Lower leg skin (tissue), 4 donors: ENCODE measurements around the gene MYO3B. TPM values are rescaled to one million over a fixed set of nuclear protein-coding genes. Genes with fewer than 3 reads are reported as not detected.

Source experiments
- DNase-seq, 2 donors: peaks; one replicate each; pipeline ENCODE4 v3.0.0-alpha.2; 2019; ENCODE audit warnings: low spot score in 2 of 2
- H3K4me3 ChIP-seq: fragments of 200-600 bp; sonication (generic); 2 replicates; pipeline ENCODE4 v1.5.1; 2017; ENCODE audit warnings: mild to moderate bottlenecking, low read depth; ENCODE audit not compliant: poor library complexity, severe bottlenecking
- POLR2A ChIP-seq, 2 donors: fragments of 450-650 bp; IDR thresholded peaks; one replicate each; pipeline ENCODE4 v1.6.1; 2016 to 2017; ENCODE audit warnings: antibody characterized with exemption in 2 of 2, mild to moderate bottlenecking in 1 of 2, moderate library complexity in 1 of 2
- WGBS, 2 donors: methylation state at CpG; one replicate each; pipeline ENCODE4 v1.1.5; 2018; 5-methylcytosine and 5-hydroxymethylcytosine counted together
- intact Hi-C: fragments of 100-400 bp; cut with DNase I; formaldehyde crosslinking; loops from one replicate; pipeline ENCODE4 v1.15.0; 2023; ENCODE audit warnings: low total_unique reads
- total RNA-seq, 4 donors: library from RNA; depleted of rRNA; stranded (reverse); fragments of >200 nt; gene quantifications; one replicate each; pipeline ENCODE4 v1.1.0, GENCODE V29; 2016
- TF ChIP-seq, protein P1 (sequence below), 3 donors: fragments of 450-650 bp; IDR thresholded peaks; one replicate each; pipeline ENCODE4 v1.5.1; 2016; ENCODE audit warnings: antibody characterized with exemption in 3 of 3, mild to moderate bottlenecking in 3 of 3, moderate library complexity in 2 of 3

Gene MYO3B
- total RNA-seq, 4 donors from 2014 or later, result 0.17 to 0.81 (median 0.66) TPM

DNA sequence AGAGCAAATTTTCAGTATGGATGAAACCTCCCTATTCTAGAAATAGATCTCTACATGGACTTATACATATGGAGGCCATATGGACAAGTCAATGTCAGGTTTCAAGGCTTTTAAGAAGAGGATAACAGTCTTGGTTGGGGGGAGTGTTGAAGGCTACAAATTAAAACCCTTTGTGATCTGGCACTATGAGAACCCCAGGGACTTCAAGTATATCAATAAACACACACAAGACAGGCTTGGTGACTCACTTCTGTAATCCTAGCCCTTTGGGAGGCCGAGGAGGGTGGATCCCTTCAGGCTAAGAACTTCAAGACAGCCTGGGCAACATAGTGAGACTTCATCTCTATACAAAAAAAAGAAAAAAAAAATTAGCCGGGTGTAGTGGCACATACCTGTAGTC is 410.0 kb downstream of the MYO3B start:
- TF ChIP-seq POLR2A (IDR thresholded peaks at IDR 0.05), result no peak
- TF ChIP-seq, protein P1, sequence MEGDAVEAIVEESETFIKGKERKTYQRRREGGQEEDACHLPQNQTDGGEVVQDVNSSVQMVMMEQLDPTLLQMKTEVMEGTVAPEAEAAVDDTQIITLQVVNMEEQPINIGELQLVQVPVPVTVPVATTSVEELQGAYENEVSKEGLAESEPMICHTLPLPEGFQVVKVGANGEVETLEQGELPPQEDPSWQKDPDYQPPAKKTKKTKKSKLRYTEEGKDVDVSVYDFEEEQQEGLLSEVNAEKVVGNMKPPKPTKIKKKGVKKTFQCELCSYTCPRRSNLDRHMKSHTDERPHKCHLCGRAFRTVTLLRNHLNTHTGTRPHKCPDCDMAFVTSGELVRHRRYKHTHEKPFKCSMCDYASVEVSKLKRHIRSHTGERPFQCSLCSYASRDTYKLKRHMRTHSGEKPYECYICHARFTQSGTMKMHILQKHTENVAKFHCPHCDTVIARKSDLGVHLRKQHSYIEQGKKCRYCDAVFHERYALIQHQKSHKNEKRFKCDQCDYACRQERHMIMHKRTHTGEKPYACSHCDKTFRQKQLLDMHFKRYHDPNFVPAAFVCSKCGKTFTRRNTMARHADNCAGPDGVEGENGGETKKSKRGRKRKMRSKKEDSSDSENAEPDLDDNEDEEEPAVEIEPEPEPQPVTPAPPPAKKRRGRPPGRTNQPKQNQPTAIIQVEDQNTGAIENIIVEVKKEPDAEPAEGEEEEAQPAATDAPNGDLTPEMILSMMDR (IDR thresholded peaks at IDR 0.05), result no peak
- WGBS, 2 donors, result 54 to 57% methylated on average over 2 of the region's 2 CpGs
- no peak overlapping the region for H3K4me3 ChIP-seq
- DNase-seq, result peak in 1 of 2 donors; percentile 42
- intact Hi-C loops, result no loop called here

DNA sequence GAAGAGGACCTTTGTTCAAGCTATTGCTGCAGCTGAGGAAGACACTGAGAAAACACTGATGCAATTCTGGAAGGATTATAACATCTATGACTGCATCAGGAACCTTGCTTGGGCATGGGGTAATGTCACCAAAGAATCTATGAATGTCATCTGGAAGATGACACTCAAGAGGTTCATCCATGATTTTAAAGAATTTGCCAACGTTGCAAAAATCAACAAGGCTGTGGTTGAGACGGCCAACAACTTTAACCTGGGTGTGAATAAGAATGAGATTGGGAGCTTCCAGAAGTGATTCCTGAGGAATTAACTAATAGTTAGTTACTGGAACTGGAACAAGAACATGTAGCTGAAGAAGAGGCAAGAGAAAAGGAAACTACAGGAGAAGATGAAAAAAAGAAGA is 410.8 kb downstream of the MYO3B start:
- TF ChIP-seq, protein P1 (IDR thresholded peaks at IDR 0.05), result no peak
- no peak for TF ChIP-seq POLR2A (IDR thresholded peaks at IDR 0.05)
- intact Hi-C loops, result no loop called here
- 66 to 81% methylated on average over 2 of the region's 2 CpGs for WGBS, 2 donors

DNA sequence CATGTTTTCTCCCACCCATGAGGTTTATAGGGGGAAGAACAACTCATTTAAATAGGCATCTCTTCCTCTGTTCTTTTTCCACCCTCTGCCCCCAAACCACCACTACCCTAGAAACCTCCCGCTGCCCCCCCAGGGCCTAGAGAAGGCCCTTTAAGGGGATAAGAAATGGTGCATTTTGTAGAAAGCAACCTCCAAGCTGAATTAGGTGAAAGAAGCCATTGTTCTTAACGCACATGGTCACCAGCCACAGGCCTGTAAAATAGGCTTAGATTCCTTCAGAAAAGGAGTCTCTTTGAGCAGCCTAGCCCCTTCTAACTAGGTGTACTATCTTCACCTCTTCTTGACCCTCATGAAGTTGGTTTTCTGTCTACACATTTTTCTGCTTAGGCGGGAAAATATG is 418.6 kb downstream of the MYO3B start:
- no peak for DNase-seq
- 87 to 92% methylated on average over 3 of the region's 3 CpGs for WGBS, 2 donors
- TF ChIP-seq, protein P1 (IDR thresholded peaks at IDR 0.05), result no peak
- no peak for TF ChIP-seq POLR2A (IDR thresholded peaks at IDR 0.05)
- intact Hi-C loops, result no loop called here
- no peak overlapping the region for H3K4me3 ChIP-seq

More for the DNA sequence above, 410.8 kb downstream of the MYO3B start:
- H3K4me3 ChIP-seq, result no peak overlapping the region
- DNase-seq, result no peak

DNA sequence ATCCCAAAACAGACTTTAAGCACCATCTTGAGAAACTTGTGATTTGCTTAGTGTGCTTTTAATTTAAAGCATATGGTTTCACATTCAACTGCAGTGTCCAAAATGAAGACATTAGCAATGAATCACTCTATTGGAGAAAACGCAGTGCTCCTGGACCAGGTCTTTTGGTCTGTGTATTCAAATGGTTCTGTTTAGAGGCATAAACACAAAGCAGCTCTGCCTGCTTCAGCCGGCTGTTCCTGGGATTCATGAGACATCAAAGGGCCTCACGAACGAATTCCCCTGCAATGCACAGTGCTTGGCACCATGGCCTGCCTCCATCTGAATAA is 420.1 kb downstream of the MYO3B start:
- peak in 1 of 2 donors; percentile 29 for DNase-seq
- intact Hi-C loops, result no loop called here
- H3K4me3 ChIP-seq, result no peak overlapping the region
- 64 to 69% methylated on average over 4 of the region's 4 CpGs for whole genome bisulfite sequencing, 2 donors
- no peak for TF ChIP-seq POLR2A (IDR thresholded peaks at IDR 0.05)
- TF ChIP-seq, protein P1 (IDR thresholded peaks at IDR 0.05), result no peak

DNA sequence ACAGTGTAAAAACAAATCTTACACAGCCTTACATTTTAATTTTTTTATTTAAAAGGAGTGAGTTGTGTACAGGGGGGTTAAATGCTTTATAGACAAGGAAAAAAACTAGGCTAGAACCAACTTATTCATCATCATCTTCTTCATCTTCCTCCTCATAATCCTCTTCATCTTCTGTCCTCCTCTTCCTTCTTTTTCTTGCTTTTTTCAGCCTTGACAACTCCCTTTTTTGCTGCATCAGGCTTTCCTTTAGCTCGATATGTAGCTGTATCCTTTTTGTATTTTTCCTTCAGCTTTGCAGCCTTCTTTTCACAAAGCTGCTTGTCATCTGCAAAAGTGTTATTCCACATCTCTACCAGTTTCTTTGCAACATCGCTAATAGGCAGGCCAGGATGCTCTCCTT is 423.5 kb downstream of the MYO3B start:
- intact Hi-C loops, result no loop called here
- no peak for DNase-seq
- TF ChIP-seq POLR2A (IDR thresholded peaks at IDR 0.05), result no peak
- TF ChIP-seq, protein P1 (IDR thresholded peaks at IDR 0.05), result no peak
- 89 to 98% methylated on average over 2 of the region's 2 CpGs for WGBS, 2 donors
- H3K4me3 ChIP-seq, result no peak overlapping the region

DNA sequence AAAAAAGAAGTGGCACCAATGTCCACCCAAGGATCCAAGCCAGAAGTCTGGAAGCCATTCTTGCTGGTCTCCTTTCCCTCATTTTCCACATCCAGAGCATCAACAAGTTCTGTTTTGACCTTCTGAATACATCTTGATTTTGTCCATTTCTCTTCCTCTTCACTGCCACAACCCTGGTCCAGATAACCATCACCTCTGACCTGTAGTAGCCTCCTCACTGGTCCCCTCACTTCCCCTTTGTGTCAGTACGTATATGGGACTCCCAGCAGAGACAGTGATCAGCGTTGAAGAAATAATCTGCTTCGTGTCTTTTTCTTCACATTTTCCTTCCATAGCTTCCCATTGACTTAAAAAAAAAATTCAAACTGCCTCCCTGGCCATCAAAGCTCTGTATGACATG is 427.9 kb downstream of the MYO3B start:
- 87 to 93% methylated on average over 3 of the region's 3 CpGs for WGBS, 2 donors
- TF ChIP-seq POLR2A (IDR thresholded peaks at IDR 0.05), result no peak
- TF ChIP-seq, protein P1 (IDR thresholded peaks at IDR 0.05), result no peak

More for the DNA sequence above, 427.9 kb downstream of the MYO3B start:
- H3K4me3 ChIP-seq, result no peak overlapping the region
- intact Hi-C loops, result no loop called here
- DNase-seq, result no peak
